ENCODE results near the gene FAM193B. TPM values are rescaled to one million over a fixed set of nuclear protein-coding genes. Genes with fewer than 3 reads are reported as not detected.

The FAM193B gene
- total RNA-seq, 1 donor from 2014 or later = 33.5 TPM

GRCh38 chr5:177516601-177517568, 37.5 kb downstream of the FAM193B start, which contains the start of gene DDX41:
Gene DDX41, minus strand, starts transcription at chr5:177516961. Its CDS starts 16 bp downstream, at chr5:177516945.
- DNase-seq (ENCODE audit: low read depth) = peak; percentile 99

GRCh38 chr5:177515580-177515979, 38.8 kb downstream of the FAM193B start:
- no peak for DNase-seq (ENCODE audit: low read depth)

GRCh38 chr5:177514541-177514940, 39.8 kb downstream of the FAM193B start:
- no peak for DNase-seq (ENCODE audit: low read depth)

GRCh38 chr5:177513500-177513899, 40.9 kb downstream of the FAM193B start:
- no peak for DNase-seq (ENCODE audit: low read depth)

GRCh38 chr5:177512736-177513380, 41.5 kb downstream of the FAM193B start:
- DNase-seq (ENCODE audit: low read depth) = no peak

- no peak for DNase-seq (ENCODE audit: low read depth)
Measured at GRCh38 chr5:177511796-177512675, 42.3 kb downstream of the FAM193B start.

GRCh38 chr5:177511181-177511580, 43.2 kb downstream of the FAM193B start:
- DNase-seq (ENCODE audit: low read depth) = no peak

- DNase-seq (ENCODE audit: low read depth) = no peak
Measured at GRCh38 chr5:177510567-177511053, 43.8 kb downstream of the FAM193B start.

- DNase-seq (ENCODE audit: low read depth) = no peak
Measured at GRCh38 chr5:177509991-177510566, 44.3 kb downstream of the FAM193B start.

- peak; percentile 76 for DNase-seq (ENCODE audit: low read depth)
Measured at GRCh38 chr5:177509381-177509951, 44.9 kb downstream of the FAM193B start, which contains the start of gene DOK3. Gene DOK3, minus strand, starts transcription at chr5:177509826. Its CDS starts 286 bp downstream, at chr5:177509540.

GRCh38 chr5:177508837-177509236, 45.5 kb downstream of the FAM193B start:
- no peak for DNase-seq (ENCODE audit: low read depth)

GRCh38 chr5:177508221-177508611, 46.1 kb downstream of the FAM193B start:
- DNase-seq (ENCODE audit: low read depth) = no peak

- DNase-seq (ENCODE audit: low read depth) = no peak
Measured at GRCh38 chr5:177507596-177508220, 46.7 kb downstream of the FAM193B start.

GRCh38 chr5:177507165-177507564, 47.2 kb downstream of the FAM193B start:
- no peak for DNase-seq (ENCODE audit: low read depth)

GRCh38 chr5:177505075-177505474, 49.3 kb downstream of the FAM193B start:
- no peak for DNase-seq (ENCODE audit: low read depth)

- DNase-seq (ENCODE audit: low read depth) = no peak
Measured at GRCh38 chr5:177504086-177505056, 50.0 kb downstream of the FAM193B start.

- no peak for DNase-seq (ENCODE audit: low read depth)
Measured at GRCh38 chr5:177503351-177504085, 50.8 kb downstream of the FAM193B start.

GRCh38 chr5:177502886-177503285, 51.5 kb downstream of the FAM193B start:
- DNase-seq (ENCODE audit: low read depth) = no peak

Data from myocyte (in vitro differentiated cells).